Dendritic cell treated with granulocyte-macrophage colony-stimulating factor and Interleukin-4, amounts not matched to agents 40 ng/mL and 50 ng/mL, for 4 days (primary cell): ENCODE results near the gene TES.

Experiments used
- H3K27ac Mint-ChIP-seq: one replicate; pipeline ENCODE4 v1.8.0; 2022; ENCODE audit warnings: mild to moderate bottlenecking, mixed read lengths
- H3K27me3 Mint-ChIP-seq: one replicate; pipeline ENCODE4 v1.8.0; 2022; ENCODE audit warnings: mild to moderate bottlenecking, mixed read lengths
- H3K36me3 Mint-ChIP-seq: one replicate; pipeline ENCODE4 v1.8.0; 2022; ENCODE audit warnings: low read depth, mixed read lengths
- H3K4me1 Mint-ChIP-seq: one replicate; pipeline ENCODE4 v1.8.0; 2022; ENCODE audit warnings: low read depth, mixed read lengths
- H3K4me3 Mint-ChIP-seq: one replicate; pipeline ENCODE4 v1.8.0; 2022; ENCODE audit warnings: mild to moderate bottlenecking, moderate library complexity, mixed read lengths
- H3K9me3 Mint-ChIP-seq: one replicate; pipeline ENCODE4 v1.8.0; 2022; ENCODE audit warnings: mixed read lengths
- intact Hi-C: fragments of 100-400 bp; cut with micrococcal nuclease; formaldehyde crosslinking; loops from one replicate; pipeline ENCODE4 v1.15.0; 2022

The TES gene

DNA sequence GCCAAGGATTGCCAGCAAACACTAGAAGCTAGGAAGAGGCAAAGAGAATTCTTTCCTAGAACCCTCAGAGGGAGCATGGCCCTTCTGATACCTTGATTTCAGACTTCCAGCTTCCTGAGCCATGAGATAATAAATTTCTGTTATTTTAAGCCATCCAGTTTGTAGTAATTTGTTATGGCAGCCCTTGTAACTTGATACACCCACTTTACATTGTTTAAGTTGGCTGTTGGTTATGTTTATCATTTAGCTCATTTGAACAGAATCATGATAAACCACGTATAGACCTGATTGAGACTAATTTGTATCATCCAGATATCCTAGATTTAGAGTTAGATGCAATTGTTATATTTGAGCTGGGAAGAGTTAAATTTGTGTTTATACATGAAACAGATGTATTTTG lies 9.4 kb upstream of the TES start:
- no peaks in the 10 kb centered on the region for H3K9me3 Mint-ChIP-seq
- H3K27ac Mint-ChIP-seq, result no peak overlapping the region
- peaks cover 2% of the 10 kb centered on the region for H3K27me3 Mint-ChIP-seq
- peaks cover 5% of the 10 kb centered on the region for H3K4me1 Mint-ChIP-seq
- no peak overlapping the region for H3K4me3 Mint-ChIP-seq
- intact Hi-C loops, result no loop called here
- no peaks in the 10 kb centered on the region for H3K36me3 Mint-ChIP-seq

DNA sequence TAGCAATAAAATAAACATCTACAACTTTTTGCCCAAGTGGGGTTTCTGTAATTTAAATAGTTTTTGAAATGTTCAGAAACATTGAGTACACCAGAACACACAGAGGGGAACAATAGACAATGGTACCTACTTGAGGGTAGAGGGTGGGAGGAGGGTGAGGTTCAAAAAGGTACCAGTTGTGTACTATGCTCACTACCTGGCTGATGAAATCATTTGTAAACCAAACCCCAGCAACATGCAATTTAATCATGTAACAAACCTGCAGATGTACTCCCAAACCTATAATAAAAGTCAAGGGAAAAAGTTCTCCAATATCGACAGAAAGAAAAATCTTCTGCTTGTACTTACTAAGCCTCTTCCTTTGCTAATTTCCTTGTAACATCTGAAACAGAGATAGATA lies 4.2 kb upstream of the TES start:
- Mint-ChIP-seq H3K9me3 (no peaks in the 10 kb centered on the region), H3K27me3 (peaks cover 4% of the 10 kb centered on the region), H3K27ac (no peak overlapping the region), H3K36me3 (peaks cover 10% of the 10 kb centered on the region), H3K4me3 (no peak overlapping the region), H3K4me1 (peaks cover 5% of the 10 kb centered on the region)
- intact Hi-C loops, result no loop called here

DNA sequence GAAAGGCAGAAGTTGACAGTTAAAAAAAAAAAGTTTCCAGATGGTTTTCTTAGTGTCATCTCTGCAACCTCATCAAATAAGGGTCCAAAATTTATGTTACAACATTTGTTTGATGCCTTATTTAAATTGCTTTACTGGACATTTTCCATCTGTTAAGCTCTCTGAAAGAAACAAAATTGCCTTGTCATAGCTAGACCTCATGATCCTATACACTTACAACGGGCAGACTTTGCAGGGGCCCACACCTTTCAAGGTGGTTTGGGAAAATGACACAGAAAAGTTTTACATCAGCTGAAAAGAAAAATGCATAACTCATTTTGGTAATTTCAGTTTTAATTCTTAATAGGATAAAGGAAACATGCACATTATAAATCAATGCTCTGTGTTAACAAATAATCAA lies 1.4 kb upstream of the TES start:
- H3K4me1 Mint-ChIP-seq, result peaks cover 21% of the 10 kb centered on the region
- H3K36me3 Mint-ChIP-seq, result peaks cover 13% of the 10 kb centered on the region
- peaks cover 1% of the 10 kb centered on the region for H3K27me3 Mint-ChIP-seq
- no peaks in the 10 kb centered on the region for H3K9me3 Mint-ChIP-seq
- H3K27ac Mint-ChIP-seq, result no peak overlapping the region
- H3K4me3 Mint-ChIP-seq, result no peak overlapping the region
- intact Hi-C loops, result no loop called here

DNA sequence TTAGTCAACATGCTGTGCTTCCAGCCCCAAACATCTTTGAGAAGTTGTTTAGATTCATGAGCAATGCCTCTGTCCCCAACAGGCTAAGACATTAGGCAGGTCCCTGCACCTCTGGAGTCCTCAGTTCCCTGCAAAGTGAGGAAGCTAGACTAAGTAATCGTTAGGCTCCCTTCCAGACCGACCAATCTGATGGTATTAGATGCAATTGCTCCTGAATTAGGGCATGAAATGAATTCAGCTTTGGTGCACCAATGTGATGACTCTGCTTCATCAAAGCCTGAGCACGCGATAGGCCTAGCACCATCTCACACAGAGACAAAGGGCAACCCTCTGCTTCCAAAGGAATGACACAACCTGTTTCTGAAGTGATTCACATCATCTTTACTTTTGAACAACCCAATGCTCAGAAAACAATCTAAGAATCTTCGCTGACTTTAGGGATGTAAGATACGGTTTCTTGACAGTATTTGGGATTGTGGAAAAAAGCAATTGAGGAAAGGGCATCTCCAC lies 723 bp upstream of the TES start:
- peaks cover 26% of the 10 kb centered on the region for H3K4me1 Mint-ChIP-seq
- H3K27ac Mint-ChIP-seq, result no peak overlapping the region
- intact Hi-C loops, result no loop called here
- H3K36me3 Mint-ChIP-seq, result peaks cover 13% of the 10 kb centered on the region
- peaks cover 1% of the 10 kb centered on the region for H3K27me3 Mint-ChIP-seq
- no peak overlapping the region for H3K4me3 Mint-ChIP-seq
- H3K9me3 Mint-ChIP-seq, result no peaks in the 10 kb centered on the region

DNA sequence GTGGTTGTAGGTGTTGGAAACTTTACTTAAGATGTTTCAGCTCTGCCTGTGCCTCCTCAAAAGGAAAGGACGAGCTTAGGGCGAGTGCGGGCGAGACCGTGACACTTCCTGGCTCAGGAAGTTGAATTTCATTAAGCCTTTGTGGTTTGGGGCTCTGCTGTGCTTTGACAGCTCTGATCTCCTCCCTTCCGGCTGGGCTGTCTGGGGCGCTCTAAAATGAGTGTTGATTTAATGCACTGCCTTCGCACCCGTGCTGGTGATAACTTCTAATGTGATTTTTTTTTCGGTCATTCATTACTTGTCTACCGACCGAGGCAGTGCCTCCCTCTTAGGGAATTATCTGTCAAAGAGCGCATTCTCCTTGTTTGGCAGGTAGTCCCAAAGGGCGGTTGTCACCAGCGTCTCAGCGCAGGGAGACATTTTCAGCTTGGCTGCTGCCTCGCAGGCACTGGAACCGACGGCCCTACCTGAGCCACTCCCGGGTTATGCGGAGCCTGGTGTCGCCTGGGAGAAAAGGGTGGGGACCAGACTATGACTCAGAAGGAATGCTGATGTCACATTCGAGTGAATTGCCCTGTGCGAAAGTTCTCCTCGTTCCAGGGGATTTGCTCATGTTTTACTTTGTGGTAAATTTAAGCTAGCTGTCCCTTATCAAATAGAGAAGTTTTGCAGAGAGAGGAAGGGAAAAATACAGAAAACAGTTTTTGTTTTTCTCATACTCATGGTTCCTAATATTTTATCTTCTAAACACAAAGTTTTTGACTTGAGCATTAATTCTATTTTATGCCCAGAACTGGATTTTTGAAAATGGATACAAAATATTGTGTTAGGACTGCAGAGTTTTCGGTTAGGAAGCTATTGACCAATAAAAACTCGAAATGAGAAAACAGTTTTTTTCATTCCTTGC lies 920 bp downstream of the TES start:
- H3K4me3 Mint-ChIP-seq, result peak overlapping the region; percentile 100

DNA sequence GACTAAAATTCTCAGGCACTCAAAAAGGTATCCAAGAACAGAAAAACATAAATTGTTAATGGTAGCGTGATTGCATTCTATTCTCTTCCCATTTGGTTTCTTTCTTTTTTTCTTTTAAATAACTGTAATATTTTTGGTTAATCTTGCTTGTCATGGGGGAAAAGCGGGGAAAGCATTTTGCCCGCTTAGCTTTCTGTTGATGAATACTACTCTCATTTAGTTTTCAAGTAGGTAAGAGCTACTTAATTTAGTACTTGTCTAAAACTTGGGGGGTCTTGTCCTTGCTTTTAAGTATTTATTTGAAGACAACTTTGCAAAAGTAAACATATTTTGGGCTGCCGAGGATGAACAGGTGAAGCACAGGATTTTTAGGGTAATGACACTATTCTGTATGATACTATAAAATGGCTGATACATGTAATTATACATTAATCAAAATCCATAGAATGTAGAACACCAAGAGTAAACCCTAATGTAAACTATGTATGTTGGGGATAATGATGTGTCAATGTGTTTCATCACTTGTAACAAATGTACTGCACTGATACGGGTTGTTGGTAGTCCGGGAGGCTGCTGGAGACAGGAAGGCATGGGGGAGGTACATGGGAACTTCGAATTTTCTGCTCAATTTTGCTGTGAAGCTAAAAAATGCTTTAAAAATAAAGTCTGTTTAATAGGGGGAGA lies 1.7 kb downstream of the TES start:
- Mint-ChIP-seq H3K27me3 (peaks cover 1% of the 10 kb centered on the region), H3K9me3 (no peaks in the 10 kb centered on the region), H3K4me1 (peaks cover 40% of the 10 kb centered on the region), H3K4me3 (peak overlapping the region; percentile 100), H3K36me3 (peaks cover 13% of the 10 kb centered on the region), H3K27ac (peak overlapping the region; percentile 99)
- intact Hi-C loops, result no loop called here

More for the DNA sequence above, 920 bp downstream of the TES start:
- intact Hi-C loops, result no loop called here
- Mint-ChIP-seq H3K36me3 (peaks cover 13% of the 10 kb centered on the region), H3K27ac (peak overlapping the region; percentile 99), H3K4me1 (peaks cover 37% of the 10 kb centered on the region), H3K27me3 (peaks cover 1% of the 10 kb centered on the region), H3K9me3 (no peaks in the 10 kb centered on the region)

DNA sequence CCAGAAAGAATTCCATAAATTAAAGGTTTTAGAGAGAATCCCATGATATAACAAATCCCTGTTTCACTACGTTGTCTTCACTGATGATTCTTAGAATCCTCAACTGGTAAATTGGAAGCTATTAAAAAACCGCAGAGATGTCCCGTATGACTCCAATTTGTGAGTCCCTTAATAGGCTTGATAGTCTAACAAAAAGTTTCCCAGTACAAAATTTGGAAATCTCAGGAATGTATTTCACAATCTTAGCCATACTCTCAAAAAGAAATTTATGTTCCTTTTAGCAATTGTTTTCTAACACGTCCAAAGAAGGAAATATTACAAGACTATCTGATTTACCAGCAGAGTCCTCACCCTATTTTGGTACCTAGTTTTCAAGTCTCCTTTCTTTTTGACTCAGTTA lies 2.5 kb downstream of the TES start:
- intact Hi-C loops, result no loop called here
- peak overlapping the region; percentile 100 for H3K4me3 Mint-ChIP-seq

DNA sequence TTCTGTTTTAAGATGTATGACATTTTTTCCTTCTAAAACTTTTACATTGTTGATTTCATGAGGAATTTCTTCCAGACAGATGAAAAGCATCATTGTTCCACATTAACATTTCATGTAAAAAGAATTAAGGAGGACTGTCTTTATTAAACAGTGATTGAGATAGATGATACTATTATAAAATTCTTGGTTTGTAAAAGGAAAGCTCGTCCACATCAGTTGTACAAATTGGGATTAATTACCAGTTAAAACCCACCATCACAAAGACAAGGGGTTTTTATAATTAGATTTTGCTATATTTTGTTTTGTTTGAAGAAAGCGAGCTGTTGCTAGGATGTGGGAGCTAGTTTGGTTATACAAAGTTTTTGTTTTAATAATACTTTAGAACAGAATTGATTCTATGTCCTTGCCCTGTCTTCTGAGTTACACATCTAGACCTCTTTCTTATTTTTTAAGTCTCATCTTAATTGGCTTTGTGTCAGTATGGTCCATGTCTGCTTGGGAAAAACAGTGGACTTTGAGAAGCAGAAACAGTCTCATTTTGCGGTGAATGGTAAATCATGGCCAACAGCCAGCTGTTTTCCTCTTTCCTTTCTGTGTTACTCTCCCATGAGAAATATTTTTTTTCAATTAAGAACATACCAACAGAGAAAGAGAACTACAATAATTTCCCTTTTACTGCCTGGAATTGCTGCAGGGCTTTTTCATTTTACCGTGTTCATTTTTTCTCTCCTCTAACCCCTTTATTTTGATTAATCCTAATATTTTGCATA lies 3.2 kb downstream of the TES start:
- peaks cover 51% of the 10 kb centered on the region for H3K4me1 Mint-ChIP-seq
- peaks cover 13% of the 10 kb centered on the region for H3K36me3 Mint-ChIP-seq
- no peak overlapping the region for H3K4me3 Mint-ChIP-seq
- H3K9me3 Mint-ChIP-seq, result no peaks in the 10 kb centered on the region
- peak overlapping the region; percentile 54 for H3K27ac Mint-ChIP-seq
- intact Hi-C loops, result no loop called here
- no peaks in the 10 kb centered on the region for H3K27me3 Mint-ChIP-seq

More for the DNA sequence above, 2.5 kb downstream of the TES start:
- Mint-ChIP-seq H3K27me3 (no peaks in the 10 kb centered on the region), H3K9me3 (no peaks in the 10 kb centered on the region), H3K36me3 (peaks cover 13% of the 10 kb centered on the region), H3K4me1 (peaks cover 44% of the 10 kb centered on the region), H3K27ac (peak overlapping the region; percentile 99)

DNA sequence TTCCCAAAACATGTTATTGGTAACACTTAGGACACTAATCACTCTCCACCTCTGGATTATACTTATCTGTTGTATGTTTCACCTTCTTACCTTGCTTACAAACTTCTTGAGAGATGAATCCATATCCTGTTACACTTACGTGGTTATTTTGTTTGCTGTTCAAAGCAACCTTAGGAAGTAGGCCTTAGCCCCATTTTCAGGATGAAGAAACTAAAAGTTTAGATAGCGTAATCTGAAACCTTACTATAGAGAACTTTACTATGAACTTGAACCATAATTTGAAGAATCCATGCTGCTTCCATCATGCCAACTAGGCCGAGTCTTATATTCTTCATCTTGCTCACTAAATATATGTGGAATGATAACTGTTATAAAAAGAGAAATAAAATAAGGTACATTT lies 4.6 kb downstream of the TES start:
- Mint-ChIP-seq H3K27ac (no peak overlapping the region), H3K9me3 (no peaks in the 10 kb centered on the region), H3K4me3 (no peak overlapping the region), H3K36me3 (peaks cover 13% of the 10 kb centered on the region), H3K27me3 (no peaks in the 10 kb centered on the region), H3K4me1 (peaks cover 58% of the 10 kb centered on the region)
- intact Hi-C loops, result no loop called here

DNA sequence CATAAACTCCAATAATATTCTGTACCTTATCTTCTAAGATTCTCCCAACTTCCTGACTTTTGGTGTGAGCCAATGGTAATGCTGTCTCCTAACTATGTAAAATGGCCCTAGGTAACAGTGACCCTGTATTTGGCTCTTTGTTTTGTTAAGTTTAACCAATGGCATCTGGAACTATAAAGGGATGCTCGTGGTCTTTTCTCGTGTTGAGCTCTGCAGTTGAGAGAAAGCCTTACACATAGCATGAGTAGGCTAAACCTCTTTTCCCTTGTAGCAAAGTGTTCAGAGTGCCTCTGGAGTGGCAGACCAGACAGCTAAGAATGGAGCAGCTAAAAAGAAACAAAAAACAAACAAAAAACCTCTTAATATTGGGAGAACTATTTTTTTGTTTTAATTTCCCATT lies 5.2 kb downstream of the TES start:
- intact Hi-C loops, result no loop called here
- Mint-ChIP-seq H3K4me1 (peaks cover 58% of the 10 kb centered on the region), H3K36me3 (peaks cover 9% of the 10 kb centered on the region), H3K27me3 (no peaks in the 10 kb centered on the region), H3K27ac (no peak overlapping the region), H3K9me3 (no peaks in the 10 kb centered on the region), H3K4me3 (no peak overlapping the region)

DNA sequence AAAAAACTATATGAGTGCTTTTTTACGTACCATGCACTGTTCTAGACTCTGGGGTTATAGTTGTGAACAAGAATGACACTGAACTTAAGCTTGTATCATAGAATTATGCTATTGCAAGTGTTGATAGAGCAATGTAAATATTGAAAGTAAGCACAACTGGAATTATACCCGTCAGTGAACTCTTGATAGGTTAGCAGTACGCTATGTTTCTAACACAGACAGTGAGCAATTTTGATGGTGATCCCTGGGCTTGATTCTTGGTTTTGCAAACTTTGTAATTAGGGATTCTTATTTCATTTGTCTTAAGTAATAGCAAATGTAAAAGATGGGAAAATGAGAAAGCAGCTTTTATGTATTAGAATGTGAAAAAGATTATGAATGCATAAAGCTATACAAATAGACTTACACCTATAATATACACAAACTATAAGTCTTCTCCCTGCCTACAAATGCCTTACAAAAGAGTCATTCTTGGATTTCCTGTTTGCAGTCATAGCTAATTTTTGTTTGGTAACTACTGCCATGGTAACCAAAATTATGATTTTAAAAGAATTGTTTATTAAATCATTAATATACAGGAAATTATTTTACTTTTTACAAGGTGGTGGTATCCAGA lies 6.7 kb downstream of the TES start:
- Mint-ChIP-seq H3K27ac (no peak overlapping the region), H3K4me3 (no peak overlapping the region), H3K4me1 (peaks cover 57% of the 10 kb centered on the region), H3K9me3 (no peaks in the 10 kb centered on the region), H3K27me3 (no peaks in the 10 kb centered on the region), H3K36me3 (peaks cover 3% of the 10 kb centered on the region)
- intact Hi-C loops, result no loop called here

DNA sequence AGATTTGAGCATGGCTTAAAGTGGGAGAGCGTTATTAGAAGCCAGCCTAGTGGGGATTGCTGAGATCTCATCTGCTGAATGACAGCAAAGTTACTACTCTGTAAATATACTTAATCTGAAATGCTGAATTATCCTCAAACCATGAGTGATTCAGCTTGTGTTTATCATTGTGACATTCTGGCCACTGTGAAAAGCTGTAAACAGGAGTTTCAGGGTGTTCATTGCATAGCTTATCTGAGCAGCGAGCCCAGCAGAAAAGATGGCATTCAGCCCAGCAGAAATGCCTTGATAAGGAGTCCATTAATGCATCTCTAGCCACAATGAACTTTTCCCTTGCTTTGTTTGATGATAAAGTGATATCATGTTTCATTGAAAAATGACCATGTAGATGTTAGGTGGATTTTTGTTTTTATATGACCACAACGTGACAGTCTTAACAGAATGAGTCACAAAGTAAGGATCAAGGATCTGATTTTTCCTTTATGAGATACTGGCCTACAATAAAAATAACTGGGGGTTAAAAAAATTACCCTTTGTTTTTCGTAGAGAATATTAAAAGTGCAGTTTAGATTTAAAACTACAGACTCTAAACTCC lies 7.8 kb downstream of the TES start:
- Mint-ChIP-seq H3K27ac (no peak overlapping the region), H3K9me3 (no peaks in the 10 kb centered on the region), H3K4me1 (peaks cover 53% of the 10 kb centered on the region), H3K27me3 (no peaks in the 10 kb centered on the region), H3K4me3 (no peak overlapping the region), H3K36me3 (peaks cover 6% of the 10 kb centered on the region)
- intact Hi-C loops, result no loop called here

DNA sequence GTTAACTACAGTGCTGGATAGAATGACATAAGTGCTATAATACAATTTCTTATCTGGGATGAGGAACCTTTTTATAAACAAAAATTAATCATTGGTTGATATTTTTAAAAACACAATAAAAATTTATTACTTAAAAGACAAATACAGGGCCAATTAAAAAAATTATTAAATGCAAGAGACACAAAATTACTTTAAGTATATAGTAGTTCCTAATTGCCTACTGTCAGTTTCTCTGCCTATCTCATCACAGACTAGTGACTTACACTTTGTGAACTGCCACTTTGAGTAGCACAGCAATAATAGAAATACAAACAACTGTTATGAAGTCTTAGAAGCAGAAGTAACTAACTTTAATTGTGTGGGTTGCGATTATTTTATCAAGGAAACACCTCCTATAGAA lies 8.4 kb downstream of the TES start:
- Mint-ChIP-seq H3K27ac (no peak overlapping the region), H3K9me3 (no peaks in the 10 kb centered on the region), H3K27me3 (no peaks in the 10 kb centered on the region), H3K36me3 (peaks cover 6% of the 10 kb centered on the region), H3K4me3 (no peak overlapping the region), H3K4me1 (peaks cover 52% of the 10 kb centered on the region)
- intact Hi-C loops, result no loop called here
